ENCODE results near the gene C10orf71. TPM values are rescaled to one million over a fixed set of nuclear protein-coding genes. Genes with fewer than 3 reads are reported as not detected.

Gene C10orf71
- total and polyA plus RNA-seq, 2 of the 8 experiments (the other 6 are each of a cell fraction or from before 2014, with no cell fraction given) = not detected

DNA sequence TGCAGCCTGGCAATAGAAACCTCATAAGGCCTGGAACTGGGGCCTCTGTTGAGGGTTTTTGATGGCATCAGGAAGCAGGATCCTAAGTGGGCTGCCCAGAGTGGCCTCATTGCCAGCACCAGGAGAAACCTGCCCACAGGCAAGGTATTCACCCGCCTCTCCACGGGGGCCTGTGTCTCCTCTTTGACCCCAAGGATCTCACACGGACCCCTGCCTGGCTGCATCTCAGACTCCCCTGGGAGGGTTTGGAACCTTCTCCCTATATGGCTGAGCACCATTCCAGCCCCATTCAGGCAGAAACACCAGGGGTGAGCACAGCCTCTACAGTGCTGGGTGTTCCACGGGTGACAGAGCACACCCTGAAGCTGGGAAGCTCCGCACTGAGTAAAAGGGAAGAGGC is 14.6 kb upstream of the C10orf71 start (continued):
- TF ChIP-seq, protein P1, sequence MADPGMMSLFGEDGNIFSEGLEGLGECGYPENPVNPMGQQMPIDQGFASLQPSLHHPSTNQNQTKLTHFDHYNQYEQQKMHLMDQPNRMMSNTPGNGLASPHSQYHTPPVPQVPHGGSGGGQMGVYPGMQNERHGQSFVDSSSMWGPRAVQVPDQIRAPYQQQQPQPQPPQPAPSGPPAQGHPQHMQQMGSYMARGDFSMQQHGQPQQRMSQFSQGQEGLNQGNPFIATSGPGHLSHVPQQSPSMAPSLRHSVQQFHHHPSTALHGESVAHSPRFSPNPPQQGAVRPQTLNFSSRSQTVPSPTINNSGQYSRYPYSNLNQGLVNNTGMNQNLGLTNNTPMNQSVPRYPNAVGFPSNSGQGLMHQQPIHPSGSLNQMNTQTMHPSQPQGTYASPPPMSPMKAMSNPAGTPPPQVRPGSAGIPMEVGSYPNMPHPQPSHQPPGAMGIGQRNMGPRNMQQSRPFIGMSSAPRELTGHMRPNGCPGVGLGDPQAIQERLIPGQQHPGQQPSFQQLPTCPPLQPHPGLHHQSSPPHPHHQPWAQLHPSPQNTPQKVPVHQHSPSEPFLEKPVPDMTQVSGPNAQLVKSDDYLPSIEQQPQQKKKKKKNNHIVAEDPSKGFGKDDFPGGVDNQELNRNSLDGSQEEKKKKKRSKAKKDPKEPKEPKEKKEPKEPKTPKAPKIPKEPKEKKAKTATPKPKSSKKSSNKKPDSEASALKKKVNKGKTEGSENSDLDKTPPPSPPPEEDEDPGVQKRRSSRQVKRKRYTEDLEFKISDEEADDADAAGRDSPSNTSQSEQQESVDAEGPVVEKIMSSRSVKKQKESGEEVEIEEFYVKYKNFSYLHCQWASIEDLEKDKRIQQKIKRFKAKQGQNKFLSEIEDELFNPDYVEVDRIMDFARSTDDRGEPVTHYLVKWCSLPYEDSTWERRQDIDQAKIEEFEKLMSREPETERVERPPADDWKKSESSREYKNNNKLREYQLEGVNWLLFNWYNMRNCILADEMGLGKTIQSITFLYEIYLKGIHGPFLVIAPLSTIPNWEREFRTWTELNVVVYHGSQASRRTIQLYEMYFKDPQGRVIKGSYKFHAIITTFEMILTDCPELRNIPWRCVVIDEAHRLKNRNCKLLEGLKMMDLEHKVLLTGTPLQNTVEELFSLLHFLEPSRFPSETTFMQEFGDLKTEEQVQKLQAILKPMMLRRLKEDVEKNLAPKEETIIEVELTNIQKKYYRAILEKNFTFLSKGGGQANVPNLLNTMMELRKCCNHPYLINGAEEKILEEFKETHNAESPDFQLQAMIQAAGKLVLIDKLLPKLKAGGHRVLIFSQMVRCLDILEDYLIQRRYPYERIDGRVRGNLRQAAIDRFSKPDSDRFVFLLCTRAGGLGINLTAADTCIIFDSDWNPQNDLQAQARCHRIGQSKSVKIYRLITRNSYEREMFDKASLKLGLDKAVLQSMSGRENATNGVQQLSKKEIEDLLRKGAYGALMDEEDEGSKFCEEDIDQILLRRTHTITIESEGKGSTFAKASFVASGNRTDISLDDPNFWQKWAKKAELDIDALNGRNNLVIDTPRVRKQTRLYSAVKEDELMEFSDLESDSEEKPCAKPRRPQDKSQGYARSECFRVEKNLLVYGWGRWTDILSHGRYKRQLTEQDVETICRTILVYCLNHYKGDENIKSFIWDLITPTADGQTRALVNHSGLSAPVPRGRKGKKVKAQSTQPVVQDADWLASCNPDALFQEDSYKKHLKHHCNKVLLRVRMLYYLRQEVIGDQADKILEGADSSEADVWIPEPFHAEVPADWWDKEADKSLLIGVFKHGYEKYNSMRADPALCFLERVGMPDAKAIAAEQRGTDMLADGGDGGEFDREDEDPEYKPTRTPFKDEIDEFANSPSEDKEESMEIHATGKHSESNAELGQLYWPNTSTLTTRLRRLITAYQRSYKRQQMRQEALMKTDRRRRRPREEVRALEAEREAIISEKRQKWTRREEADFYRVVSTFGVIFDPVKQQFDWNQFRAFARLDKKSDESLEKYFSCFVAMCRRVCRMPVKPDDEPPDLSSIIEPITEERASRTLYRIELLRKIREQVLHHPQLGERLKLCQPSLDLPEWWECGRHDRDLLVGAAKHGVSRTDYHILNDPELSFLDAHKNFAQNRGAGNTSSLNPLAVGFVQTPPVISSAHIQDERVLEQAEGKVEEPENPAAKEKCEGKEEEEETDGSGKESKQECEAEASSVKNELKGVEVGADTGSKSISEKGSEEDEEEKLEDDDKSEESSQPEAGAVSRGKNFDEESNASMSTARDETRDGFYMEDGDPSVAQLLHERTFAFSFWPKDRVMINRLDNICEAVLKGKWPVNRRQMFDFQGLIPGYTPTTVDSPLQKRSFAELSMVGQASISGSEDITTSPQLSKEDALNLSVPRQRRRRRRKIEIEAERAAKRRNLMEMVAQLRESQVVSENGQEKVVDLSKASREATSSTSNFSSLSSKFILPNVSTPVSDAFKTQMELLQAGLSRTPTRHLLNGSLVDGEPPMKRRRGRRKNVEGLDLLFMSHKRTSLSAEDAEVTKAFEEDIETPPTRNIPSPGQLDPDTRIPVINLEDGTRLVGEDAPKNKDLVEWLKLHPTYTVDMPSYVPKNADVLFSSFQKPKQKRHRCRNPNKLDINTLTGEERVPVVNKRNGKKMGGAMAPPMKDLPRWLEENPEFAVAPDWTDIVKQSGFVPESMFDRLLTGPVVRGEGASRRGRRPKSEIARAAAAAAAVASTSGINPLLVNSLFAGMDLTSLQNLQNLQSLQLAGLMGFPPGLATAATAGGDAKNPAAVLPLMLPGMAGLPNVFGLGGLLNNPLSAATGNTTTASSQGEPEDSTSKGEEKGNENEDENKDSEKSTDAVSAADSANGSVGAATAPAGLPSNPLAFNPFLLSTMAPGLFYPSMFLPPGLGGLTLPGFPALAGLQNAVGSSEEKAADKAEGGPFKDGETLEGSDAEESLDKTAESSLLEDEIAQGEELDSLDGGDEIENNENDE (IDR thresholded peaks at IDR 0.05; ENCODE audit: insufficient replicate concordance, low read length) = no peak
- TF ChIP-seq JUND (IDR thresholded peaks at IDR 0.05; ENCODE audit: low read length) = no peak
- no peak for TF ChIP-seq CTBP2 (IDR thresholded peaks at IDR 0.05; ENCODE audit: borderline replicate concordance, insufficient read depth, insufficient read length, low read length)
- no peak for TF ChIP-seq RNF2 (IDR thresholded peaks at IDR 0.05; ENCODE audit: borderline replicate concordance, low read depth, low read length, missing control alignments, poor library complexity, severe bottlenecking)
- TF ChIP-seq, protein P2, sequence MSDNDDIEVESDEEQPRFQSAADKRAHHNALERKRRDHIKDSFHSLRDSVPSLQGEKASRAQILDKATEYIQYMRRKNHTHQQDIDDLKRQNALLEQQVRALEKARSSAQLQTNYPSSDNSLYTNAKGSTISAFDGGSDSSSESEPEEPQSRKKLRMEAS (IDR thresholded peaks at IDR 0.05) = no peak
- TF ChIP-seq NRF1 (IDR thresholded peaks at IDR 0.05; ENCODE audit: low read depth, low read length) = no peak
